ENCODE results near the gene FAM221B. TPM values are rescaled to one million over a fixed set of nuclear protein-coding genes. Genes with fewer than 3 reads are reported as not detected.
A peak's percentile ranks its signal among the peaks of the same experiment; 100 is the strongest.

The FAM221B gene
- polyA plus RNA-seq, 4 donors, result 0.11 to 0.35 (median 0.26) TPM

DNA sequence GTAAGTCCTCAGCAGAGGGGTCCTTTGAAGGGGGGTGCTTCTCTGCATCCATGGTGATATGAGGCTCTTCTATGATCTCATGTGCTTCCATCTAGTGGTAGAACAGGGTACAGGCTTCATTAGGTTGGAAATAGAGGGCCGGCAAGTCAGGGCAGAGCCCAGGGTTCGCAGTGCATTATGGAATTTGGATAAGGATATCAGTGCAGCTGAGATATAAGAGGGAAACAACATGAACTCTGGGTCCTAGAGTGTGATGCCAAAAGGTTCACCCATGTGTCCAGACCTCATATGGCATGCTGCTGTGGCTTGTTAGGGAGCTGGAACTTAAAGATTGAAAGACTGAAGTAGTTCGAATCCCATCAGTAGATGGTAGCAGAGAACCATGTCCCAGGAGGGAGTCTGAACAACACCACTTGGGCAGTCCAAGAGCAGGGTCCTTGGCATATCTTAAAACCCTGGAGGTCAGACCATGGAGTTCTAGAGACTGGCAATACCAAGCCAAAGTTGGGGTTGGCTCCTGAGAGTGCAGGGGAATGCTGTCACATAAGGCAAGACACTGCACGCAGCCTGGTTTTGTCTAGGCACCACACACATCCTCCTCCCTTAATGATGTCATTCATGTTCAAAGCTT, 2.3 kb downstream of the FAM221B start:
- DNase-seq (ENCODE audit: low read depth in 4 of 4, low spot score in 3 of 4), result no peak

DNA sequence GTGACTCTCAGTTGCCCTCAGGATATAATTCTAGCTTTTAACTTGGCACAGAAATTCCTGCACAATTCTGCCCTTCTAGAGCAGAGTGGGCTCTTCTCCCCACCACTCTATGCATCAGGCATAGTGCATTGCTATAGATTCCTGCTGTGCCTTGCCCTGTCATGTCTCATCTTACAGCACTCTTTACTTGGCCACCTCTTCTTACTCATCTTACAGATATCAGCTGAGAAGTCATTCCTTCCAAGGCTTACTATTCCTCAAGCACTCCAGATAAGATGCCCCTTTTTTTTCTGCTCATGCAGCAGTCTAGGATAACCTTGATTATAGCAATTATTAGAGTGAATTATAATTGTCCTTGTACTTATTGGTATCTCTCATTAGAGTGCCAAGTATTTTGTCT, 5.6 kb downstream of the FAM221B start:
- DNase-seq (ENCODE audit: low read depth in 4 of 4, low spot score in 3 of 4), result no peak

DNA sequence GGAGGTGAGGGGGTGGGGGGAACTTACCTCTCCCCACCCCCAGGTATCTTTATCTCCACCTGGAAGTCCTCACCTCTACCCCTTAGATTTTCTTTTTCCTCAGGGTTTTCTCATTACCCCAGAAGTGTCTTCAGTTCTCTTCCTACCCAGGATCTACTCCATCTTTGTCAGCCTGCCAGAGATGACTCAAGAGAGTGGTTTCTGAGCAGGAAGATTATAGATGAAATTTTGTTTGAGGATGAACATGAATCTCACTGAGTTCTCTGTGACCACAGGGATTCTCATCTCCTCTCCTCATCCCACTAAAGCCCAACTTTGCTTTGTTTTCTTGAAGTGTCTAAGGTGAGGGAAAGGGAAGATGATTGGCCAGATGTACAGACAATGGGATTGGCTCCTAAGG, 8.5 kb downstream of the FAM221B start:
- DNase-seq (ENCODE audit: low read depth in 4 of 4, low spot score in 3 of 4), result no peak

DNA sequence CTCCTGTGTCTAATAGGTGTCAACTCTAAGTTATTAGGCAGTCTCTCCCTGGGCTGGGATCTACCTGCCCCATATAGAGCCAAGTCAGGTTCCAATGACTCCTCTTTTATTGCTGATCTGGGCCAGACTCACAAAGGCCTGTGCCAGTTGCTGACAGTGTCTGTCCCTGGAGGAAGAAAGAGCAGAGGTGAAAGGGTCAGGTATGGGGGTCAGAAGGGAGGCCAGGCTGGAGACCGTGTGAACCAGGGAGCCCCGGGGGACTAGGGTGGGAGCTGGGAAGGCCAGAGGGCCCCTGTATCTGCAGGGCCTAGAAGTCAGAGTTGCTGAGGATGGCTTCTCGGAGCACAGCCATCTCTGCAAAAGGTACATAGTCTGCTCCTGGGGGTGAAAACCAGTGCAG, 10.2 kb downstream of the FAM221B start:
- DNase-seq (ENCODE audit: low read depth in 4 of 4, low spot score in 3 of 4), result no peak

DNA sequence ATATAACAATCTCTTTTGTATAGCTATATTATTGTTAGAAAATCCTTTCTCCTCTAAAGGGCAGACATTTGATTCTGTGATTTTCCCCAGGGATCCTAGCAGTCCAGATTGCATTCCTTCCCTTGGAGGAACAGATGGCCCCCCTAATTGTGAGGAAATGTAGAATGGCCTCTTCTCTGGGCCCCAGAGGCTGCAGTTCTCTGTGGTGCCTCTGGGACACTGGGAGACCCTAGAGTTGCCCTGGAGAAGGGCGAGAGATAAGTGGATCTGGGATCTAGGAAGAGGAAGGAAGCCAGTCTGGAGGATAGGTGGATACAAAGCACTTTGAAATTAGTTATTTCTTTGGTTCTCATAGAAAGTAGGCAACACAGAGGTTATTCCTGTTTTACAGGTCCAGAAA, 11.8 kb downstream of the FAM221B start:
- no peak for DNase-seq (ENCODE audit: low read depth in 4 of 4, low spot score in 3 of 4)

DNA sequence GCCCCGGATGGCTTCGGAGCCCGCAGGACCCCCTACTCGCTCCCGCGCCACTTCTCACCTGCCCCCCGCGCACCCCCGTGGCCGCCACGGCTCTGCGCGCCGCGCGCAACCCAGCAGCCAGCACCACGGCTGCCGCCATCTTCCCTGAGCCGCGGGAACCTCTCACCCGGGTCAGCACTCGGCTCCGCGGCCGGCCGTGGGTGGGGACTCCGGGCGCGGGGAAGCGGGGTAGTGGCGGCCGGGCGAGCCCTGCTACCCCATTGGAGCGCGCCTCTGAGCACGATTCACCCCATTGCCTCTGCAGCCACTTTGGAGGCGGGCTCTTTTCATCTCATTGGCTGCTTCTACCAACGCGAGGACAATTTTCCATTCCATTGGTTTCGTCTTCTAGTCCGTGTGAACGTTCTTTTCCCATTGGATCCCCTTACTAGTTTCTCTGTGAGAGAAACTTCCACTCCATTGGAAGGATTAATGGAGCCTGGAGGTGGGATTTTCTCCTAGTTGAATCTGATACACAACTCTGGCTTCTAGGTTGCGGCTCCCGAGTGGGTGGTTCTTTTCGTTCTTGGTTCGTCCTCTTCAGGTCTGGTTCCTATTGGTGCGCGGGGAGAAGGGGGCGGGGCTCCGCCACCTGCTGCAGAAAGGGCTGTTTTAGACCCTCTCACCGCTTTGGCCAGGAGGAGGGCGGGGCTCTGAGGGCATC, 13.5 kb downstream of the FAM221B start, which contains the start of gene HINT2:
TSS of gene HINT2 (minus strand) at position 202 of the 703 bp plus-strand sequence. CDS start at position 139, 63 bp downstream.
- peak; percentile 94 to 97 (median 96) for DNase-seq (ENCODE audit: low read depth in 4 of 4, low spot score in 3 of 4)

DNA sequence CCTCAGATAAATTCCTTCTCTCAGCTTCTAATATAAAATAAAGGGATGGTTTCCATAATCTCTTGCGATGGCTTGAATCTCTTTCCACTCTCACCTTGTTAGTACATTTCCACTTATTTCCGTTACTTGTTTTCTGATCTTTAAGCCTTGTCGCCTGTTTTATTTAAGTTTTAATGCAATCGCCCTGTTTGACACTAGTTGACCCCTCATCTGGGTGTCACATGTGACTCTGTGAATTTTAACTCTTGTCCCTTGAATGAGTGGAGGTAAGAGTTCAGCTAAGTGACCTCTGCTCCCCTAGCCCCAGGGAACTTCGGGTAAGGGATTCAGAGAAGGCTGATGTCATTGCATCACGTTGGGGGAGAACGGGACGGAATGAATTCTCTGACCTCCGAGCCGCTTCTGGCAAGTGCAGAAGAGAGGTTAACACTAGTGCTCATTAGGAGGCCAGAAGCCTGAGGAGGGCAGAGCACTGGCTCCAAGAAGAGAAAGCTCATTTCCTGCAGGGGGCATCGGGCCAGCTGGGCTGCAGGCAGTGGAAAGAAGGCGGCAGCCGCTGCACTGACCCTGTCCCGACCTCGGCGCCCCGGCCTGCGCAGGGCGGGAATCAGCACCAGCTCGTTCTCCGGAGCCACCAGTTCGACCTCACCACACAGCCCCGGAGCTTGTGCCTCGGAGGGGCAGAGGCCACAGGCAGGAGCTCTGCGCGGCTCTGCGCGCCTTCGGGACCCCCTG, 14.3 kb downstream of the FAM221B start:
- DNase-seq (ENCODE audit: low read depth in 4 of 4, low spot score in 3 of 4), result no peak

DNA sequence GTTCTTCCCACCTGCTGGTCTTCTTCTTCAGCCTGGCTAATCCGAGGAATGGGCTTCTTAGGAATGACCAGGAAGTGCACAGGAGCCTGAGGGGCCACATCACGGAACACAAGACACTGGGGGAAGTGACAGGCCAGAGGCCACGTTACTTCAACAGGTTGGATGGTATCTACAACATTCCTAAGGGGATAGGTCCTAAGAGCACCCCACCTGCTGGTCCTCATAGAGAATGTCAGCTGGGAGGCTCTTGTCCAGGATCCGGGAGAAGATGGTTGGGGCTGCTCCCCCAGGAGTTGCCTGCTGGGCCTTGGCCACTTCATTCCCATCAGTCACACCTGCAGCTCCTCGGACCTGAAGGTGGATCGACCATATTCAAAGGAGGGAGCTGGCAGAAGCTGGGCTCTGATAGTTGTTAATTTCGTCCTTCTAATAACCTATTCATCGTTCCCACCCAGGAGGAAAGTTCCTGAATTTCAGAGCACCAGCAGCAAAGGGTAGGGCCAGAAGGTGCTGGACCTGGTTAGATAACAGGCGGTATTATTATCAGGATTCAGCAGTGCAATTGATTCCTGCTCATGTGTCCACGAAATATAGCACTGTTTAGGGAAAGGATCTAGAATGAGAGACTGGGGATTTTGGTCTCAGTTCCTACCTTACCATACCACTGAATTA, 15.0 kb downstream of the FAM221B start:
- DNase-seq (ENCODE audit: low read depth in 4 of 4, low spot score in 3 of 4), result no peak

DNA sequence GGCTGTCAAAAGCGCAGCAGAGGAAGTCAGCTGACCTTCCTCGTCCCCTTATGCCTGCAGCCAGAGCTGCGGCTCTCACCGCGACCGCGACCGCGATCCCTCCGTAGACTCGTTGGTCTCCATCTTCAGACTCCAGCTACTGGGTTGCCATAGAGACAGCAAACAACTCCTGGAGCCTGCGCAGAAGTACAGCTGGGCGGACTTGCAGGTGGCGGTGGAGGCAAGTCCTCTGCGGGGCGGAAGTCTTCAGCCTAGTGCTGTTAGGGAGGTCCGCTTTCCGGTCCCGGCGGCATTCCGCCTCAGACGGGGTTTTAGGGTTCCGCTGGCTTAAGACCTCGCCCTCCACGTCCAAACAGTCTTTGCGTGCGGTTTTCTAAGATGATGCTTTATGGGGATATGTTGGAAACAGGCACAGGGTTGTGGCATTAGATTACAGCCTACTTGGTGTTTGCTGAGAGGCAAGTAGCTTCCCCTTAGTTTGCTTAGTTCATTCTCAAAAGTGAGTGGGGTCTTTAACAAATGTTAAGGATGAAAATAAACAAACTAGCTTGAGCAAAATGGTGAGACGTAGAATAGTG, 16.4 kb downstream of the FAM221B start, which contains the start of gene SPAG8:
TSS of gene SPAG8 (minus strand) at position 238 of the 578 bp plus-strand sequence. CDS start at position 123, 115 bp downstream.
- peak in 2 of 4 donors; percentile 71 to 91 for DNase-seq (ENCODE audit: low read depth in 4 of 4, low spot score in 3 of 4)

DNA sequence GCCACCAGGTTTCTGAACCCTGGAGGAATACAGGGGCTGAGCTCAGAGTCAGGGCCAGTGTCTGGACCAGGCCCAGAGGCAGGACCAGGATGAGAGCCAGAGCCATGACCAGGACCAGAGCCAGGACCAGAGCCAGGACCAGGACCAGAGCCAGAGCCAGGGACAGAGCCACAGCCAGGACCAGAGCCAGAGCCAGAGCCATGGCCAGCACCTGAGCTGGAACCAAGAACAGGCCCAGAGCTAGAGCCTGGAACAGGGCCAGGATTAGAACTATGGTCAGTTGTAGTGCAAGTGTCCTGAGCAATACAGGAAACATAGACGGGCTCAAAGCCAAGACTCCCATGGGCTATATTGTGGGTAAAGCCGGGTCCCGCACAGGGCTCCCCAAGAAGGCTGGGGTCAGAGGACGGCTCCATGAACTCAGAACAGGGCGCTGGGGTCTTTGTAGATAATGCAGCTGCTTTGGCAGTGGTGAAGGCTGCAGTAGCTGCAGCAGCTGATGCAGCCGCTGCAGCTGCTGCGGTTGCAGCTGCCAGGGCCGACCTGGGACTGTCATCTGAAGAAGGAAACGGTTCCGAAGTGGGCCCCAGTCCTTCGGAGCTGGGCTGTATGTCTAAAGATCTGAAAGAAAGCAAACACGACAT, 17.0 kb downstream of the FAM221B start:
- DNase-seq (ENCODE audit: low read depth in 4 of 4, low spot score in 3 of 4), result no peak

DNA sequence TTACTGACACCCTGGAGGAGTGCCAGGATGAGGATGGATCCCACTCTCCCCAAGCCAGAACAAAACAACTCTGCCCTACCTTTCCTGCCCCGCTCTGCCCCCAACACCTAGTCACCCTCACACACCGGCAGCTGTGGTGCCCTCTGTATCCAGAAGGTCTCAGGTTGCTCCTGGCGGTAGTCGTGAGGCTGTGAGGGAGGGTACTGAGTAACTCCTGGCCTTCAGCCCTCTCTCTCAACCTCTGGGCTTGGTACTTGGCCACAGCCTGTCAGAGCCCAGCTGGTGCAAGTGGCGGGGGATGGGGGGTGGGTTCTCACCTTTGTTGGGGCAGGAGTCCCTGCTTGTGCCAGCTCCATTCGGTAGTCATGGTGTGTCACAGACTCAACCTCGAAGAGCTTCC, 18.4 kb downstream of the FAM221B start:
- no peak for DNase-seq (ENCODE audit: low read depth in 4 of 4, low spot score in 3 of 4)

DNA sequence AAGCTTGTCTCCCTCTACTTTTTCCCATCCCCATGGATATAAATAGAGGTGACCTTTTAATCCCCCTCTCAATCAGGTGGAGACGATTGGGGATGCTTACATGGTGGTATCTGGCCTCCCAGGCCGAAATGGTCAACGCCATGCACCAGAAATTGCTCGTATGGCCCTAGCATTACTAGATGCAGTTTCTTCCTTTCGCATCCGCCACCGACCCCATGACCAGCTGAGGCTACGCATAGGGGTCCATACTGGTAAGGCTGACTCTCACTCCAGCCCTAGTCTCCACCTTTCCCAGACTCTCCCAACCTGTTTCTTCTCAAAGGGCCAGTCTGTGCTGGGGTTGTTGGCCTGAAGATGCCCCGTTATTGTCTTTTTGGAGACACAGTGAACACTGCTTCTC, 20.1 kb downstream of the FAM221B start:
- DNase-seq (ENCODE audit: low read depth in 4 of 4, low spot score in 3 of 4), result no peak

DNA sequence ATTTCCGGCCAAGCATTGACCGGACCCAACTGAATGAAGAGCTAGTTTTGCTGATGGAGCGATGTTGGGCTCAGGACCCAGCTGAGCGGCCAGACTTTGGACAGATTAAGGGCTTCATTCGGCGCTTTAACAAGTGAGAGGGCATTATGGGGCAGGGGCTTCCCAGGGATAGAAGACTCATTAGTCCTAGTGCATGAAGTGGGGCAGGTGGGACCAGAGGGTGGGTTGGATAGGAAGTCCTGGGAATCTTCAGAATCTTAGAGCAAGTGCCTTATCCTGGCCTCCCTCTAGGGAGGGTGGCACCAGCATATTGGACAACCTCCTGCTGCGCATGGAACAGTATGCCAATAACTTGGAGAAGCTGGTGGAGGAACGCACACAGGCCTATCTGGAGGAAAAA, 22.4 kb downstream of the FAM221B start:
- no peak for DNase-seq (ENCODE audit: low read depth in 4 of 4, low spot score in 3 of 4)

DNA sequence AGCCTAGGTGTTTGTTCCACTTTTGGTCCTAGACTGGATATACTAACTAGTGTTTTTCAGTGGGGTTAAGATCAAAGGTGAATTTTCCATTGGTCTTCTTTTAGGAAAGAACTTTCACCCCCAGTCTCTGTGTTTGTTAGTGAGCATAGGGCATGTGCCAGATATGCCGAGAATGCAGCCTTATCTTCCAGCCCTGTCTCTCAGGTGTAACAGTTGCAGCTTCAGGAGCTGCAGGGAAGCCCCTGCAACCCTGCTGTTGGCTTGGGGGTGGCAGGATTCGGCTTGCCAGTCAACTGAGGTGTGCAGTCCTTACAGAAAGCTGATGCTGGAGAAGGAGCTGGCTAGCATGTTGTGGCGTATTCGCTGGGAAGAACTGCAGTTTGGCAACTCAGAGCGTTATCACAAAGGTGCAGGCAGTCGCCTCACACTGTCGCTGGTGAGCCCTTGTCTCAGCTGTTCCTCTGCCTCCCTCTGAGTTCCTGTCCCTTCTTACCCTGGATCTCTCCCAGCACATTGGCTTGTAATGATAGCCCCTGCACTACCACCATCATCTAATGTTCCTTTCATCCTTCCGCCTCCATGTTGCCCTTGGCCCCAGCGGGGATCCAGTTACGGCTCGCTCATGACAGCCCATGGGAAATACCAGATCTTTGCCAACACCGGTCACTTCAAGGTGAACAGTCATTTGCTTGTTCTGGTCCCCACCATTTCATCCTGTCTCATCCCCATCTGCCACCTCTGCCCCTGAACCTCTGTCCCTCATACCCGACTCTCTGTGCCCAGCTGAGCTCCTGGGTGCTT, 27.0 kb downstream of the FAM221B start:
- no peak for DNase-seq (ENCODE audit: low read depth in 4 of 4, low spot score in 3 of 4)

DNA sequence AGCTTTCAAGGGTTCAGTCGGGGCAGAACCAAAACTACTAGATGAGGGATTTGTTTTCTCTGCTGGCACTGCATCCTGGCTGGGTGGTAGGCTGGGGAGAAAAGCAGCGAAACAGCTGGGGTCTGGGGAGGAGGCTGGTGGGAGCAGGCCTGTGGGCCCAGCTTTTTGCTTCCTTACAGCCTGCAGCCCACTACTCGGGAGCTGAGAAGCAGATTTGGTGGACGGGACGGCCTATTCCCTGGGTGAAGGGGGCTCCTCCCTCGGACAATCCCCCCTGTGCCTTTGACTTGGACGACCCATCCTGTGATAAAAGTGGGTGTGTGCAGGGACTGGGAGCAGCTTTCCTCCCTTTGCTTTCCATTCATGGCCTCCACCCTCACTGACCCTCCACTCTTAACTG, 28.0 kb downstream of the FAM221B start:
- DNase-seq (ENCODE audit: low read depth in 4 of 4, low spot score in 3 of 4), result no peak

DNA sequence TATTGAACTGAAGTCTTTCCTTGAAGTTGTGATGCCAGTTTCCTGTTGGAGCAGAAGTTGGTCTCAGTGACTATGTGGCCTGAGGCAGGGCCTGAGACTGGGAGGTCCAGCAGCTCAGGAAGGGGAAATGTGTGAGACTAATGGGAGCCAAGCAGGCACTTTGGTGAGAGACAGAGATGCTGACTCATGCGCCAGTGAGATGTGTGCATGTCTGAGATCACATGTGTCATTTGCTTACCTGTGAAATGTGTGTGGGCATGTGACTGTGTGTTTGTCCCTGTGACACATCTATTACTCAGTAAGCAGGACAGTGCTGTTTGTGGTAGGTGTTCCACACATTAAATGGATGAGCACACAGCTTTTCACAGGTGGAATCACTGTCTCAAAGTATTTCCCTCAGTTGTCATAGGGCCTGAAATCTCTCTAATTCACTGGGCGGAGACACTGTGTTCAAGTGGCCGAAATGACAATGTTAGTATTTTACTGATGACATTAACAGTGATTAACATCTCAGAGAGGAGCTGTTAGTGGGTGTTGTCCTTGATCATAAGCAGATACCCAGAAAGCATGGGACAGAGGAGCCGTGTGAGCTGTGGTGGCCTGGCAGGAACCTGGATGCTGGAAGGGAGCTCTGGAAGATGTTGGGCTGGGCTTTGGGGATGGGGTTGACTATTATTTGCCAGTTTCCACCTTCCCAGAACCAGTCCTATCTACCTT, 29.7 kb downstream of the FAM221B start:
- DNase-seq (ENCODE audit: low read depth in 4 of 4, low spot score in 3 of 4), result no peak

DNA sequence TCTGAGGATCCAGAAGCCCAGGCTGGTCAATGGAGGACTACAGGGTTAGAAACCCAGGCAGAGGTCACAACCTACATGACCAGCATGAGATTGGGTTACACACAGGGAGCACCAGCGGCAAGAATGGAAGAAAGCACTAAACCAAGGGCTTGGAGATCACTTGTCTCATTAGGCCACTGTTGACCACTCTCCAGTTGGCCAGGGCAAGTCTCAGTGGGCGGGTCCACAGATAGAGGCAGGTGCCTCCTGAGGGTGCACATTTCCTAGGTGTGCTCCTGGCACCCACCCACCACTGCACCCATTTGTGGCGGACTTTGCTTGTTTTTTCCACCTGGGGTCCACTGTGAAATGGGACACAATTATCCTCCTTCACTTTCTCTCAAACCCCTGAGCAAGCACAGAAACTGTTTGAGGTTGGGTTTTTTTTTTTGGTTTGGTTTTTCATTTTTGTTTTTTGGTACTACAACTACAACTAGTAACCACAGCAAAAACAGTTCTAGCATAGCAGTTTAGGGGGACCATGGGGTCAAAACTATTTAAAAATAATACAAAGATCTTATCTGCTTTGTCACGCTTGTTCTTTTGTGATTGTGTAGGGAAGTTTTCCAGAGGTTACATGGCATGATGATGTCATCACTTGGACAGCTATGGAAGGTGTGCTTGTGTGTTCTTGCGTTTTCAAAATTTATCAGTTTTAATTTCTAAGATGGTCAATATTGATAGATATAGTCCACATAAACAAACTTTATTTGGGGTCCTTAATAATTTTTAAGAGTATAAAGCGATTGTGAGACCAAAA, 31.0 kb downstream of the FAM221B start:
- no peak for DNase-seq (ENCODE audit: low read depth in 4 of 4, low spot score in 3 of 4)

DNA sequence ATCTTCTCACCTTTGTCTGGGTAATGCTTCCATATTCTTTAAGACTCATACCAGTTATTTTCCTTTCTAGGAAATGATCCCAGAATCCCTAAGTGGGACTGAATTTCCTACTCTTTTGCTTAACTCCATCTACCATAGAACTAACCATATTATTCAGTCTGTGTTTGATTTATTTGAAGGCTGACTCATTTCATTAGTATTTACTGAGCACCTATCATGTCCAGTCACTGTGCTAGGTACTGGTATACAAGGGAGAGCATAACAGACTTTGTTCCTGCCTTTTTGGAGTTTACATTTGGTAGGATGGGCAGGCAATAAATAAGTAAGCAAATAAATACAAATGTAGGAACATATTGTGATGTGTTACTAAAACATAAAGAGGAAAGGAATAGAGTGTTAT, 32.8 kb downstream of the FAM221B start:
- no peak for DNase-seq (ENCODE audit: low read depth in 4 of 4, low spot score in 3 of 4)
